ENCODE measurements around the gene PQBP1.

DNA sequence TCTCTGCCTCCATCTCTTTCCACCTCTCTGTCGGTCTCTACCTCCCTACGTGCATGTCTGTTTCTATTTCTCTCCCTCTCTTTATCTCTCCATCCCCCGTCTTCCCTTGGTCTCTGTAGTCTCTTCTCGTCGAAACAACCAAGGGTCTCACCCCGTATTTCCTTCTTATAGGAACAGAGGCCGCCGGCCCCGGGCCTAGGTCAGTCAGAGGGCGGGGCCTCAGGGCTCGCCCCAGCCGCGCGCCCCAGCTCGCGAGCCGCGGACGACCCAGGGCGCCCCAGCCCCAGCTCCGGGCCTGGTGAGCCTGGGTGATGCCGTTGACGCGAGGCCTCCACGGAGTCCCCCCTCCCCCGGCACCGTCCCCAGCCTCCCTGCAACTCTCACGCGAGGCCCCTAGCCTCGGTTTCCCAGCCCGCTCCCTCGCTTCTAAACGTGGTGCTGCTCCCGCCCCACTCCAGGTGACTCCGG lies 6.8 kb upstream of the PQBP1 start:
- TF ChIP-seq, protein P1, sequence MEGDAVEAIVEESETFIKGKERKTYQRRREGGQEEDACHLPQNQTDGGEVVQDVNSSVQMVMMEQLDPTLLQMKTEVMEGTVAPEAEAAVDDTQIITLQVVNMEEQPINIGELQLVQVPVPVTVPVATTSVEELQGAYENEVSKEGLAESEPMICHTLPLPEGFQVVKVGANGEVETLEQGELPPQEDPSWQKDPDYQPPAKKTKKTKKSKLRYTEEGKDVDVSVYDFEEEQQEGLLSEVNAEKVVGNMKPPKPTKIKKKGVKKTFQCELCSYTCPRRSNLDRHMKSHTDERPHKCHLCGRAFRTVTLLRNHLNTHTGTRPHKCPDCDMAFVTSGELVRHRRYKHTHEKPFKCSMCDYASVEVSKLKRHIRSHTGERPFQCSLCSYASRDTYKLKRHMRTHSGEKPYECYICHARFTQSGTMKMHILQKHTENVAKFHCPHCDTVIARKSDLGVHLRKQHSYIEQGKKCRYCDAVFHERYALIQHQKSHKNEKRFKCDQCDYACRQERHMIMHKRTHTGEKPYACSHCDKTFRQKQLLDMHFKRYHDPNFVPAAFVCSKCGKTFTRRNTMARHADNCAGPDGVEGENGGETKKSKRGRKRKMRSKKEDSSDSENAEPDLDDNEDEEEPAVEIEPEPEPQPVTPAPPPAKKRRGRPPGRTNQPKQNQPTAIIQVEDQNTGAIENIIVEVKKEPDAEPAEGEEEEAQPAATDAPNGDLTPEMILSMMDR (IDR thresholded peaks at IDR 0.05 in 4 of 5, conservative IDR thresholded peaks at IDR 0.05 in 1 of 5), result no peak
- no peak for TF ChIP-seq POLR2A (IDR thresholded peaks at IDR 0.05)
